DND-41 (cell line): ENCODE data around the gene TRERF1.

ENCODE experiments used
- EZH2 ChIP-seq: IDR thresholded peaks from 3 replicates; pipeline ENCODE4 v1.6.1; 2012; ENCODE audit warnings: borderline replicate concordance, low read depth, mild to moderate bottlenecking, moderate library complexity, low read length, inconsistent platforms; ENCODE audit not compliant: severe bottlenecking
- TF ChIP-seq, protein P1 (sequence below): IDR thresholded peaks from 2 replicates; pipeline ENCODE4 v1.5.1; 2012; ENCODE audit warnings: borderline replicate concordance, low read length, moderate library complexity, mild to moderate bottlenecking; ENCODE audit not compliant: poor library complexity, severe bottlenecking; ENCODE audit errors: extremely low read depth

- TF ChIP-seq, protein P1, sequence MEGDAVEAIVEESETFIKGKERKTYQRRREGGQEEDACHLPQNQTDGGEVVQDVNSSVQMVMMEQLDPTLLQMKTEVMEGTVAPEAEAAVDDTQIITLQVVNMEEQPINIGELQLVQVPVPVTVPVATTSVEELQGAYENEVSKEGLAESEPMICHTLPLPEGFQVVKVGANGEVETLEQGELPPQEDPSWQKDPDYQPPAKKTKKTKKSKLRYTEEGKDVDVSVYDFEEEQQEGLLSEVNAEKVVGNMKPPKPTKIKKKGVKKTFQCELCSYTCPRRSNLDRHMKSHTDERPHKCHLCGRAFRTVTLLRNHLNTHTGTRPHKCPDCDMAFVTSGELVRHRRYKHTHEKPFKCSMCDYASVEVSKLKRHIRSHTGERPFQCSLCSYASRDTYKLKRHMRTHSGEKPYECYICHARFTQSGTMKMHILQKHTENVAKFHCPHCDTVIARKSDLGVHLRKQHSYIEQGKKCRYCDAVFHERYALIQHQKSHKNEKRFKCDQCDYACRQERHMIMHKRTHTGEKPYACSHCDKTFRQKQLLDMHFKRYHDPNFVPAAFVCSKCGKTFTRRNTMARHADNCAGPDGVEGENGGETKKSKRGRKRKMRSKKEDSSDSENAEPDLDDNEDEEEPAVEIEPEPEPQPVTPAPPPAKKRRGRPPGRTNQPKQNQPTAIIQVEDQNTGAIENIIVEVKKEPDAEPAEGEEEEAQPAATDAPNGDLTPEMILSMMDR: no peak
- no peak for TF ChIP-seq EZH2
Observed at GRCh38 chr6:42268835-42269204, 182.9 kb downstream of the TRERF1 start.
